Common myeloid progenitor, CD34-positive (primary cell): ENCODE results near the gene PHACTR1.
A peak's percentile ranks its signal among the peaks of the same experiment; 100 is the strongest.

ENCODE experiments used
- CTCF ChIA-PET: fragments of 350-600 bp; sonication (Branson Sonifier 250); formaldehyde crosslinking; loops from one replicate; lab custom pipeline; 2021; ENCODE audit warnings: antibody characterized with exemption; lab: Charles Lee
- POLR2A ChIA-PET: fragments of 350-600 bp; sonication (Branson Sonifier 250); formaldehyde crosslinking; loops from one replicate; lab custom pipeline; 2021; ENCODE audit warnings: antibody characterized with exemption; lab: Charles Lee
- DNase-seq, 3 donors: peaks; one replicate each; pipeline versions ENCODE4 v3.0.0 to v3.0.0-alpha.2; 2013
- H3K27ac ChIP-seq, 2 experiments: 1 replicate in 1 of 2; 2 replicates in 1 of 2; pipeline ENCODE4 v1.7.0; 2013; ENCODE audit warnings: inconsistent platforms in 2 of 2, low read length in 2 of 2, mild to moderate bottlenecking in 2 of 2, low read depth in 1 of 2, moderate library complexity in 1 of 2; ENCODE audit not compliant: severe bottlenecking in 2 of 2, insufficient read depth in 1 of 2, poor library complexity in 1 of 2
- H3K27me3 ChIP-seq, 5 experiments: replicated peaks in 2 of 5; 1 replicate in 3 of 5; 2 replicates in 2 of 5; pipeline versions ENCODE4 v1.6.1 to v1.7.0; 2013; ENCODE audit warnings: low read length in 4 of 5, mild to moderate bottlenecking in 2 of 5, moderate library complexity in 2 of 5, inconsistent platforms in 1 of 5; ENCODE audit not compliant: insufficient read depth in 5 of 5, control insufficient read depth in 4 of 5
- H3K36me3 ChIP-seq, 4 experiments: 1 replicate in 2 of 4; 2 replicates in 2 of 4; pipeline versions ENCODE4 v1.6.1 to v1.7.0; 2013; ENCODE audit warnings: low read length in 3 of 4, control low read depth in 1 of 4, mild to moderate bottlenecking in 1 of 4; ENCODE audit not compliant: control insufficient read depth in 4 of 4, insufficient read depth in 4 of 4
- H3K4me1 ChIP-seq, 4 experiments: 1 replicate in 3 of 4; 2 replicates in 1 of 4; pipeline versions ENCODE4 v1.6.1 to v1.7.1; 2013; ENCODE audit warnings: low read length in 3 of 4, mild to moderate bottlenecking in 3 of 4, control low read depth in 1 of 4, inconsistent platforms in 1 of 4, moderate library complexity in 1 of 4; ENCODE audit not compliant: control insufficient read depth in 4 of 4, insufficient read depth in 4 of 4; ENCODE audit errors: control extremely low read depth in 1 of 4
- H3K4me3 ChIP-seq, 7 experiments: 1 replicate in 4 of 7; 2 replicates in 3 of 7; pipeline versions ENCODE4 v1.5.1 to v1.7.0; 2013; ENCODE audit warnings: mild to moderate bottlenecking in 7 of 7, low read length in 6 of 7, moderate library complexity in 6 of 7, inconsistent platforms in 2 of 7, low read depth in 2 of 7, control low read depth in 1 of 7; ENCODE audit not compliant: insufficient read depth in 4 of 7, control insufficient read depth in 1 of 7; ENCODE audit errors: extremely low read depth in 1 of 7
- H3K9me3 ChIP-seq, 5 experiments: 1 replicate in 4 of 5; 2 replicates in 1 of 5; pipeline versions ENCODE4 v1.6.1 to v1.7.1; 2013; ENCODE audit warnings: low read length in 4 of 5, mild to moderate bottlenecking in 2 of 5, inconsistent platforms in 1 of 5, low read depth in 1 of 5, moderate library complexity in 1 of 5; ENCODE audit not compliant: control insufficient read depth in 4 of 5, insufficient read depth in 2 of 5; ENCODE audit errors: control extremely low read depth in 1 of 5
- WGBS: methylation state at CpG from one replicate; pipeline ENCODE4 v1.1.5; 2013; ENCODE audit not compliant: insufficient coverage; 5-methylcytosine and 5-hydroxymethylcytosine counted together

The PHACTR1 gene

DNA sequence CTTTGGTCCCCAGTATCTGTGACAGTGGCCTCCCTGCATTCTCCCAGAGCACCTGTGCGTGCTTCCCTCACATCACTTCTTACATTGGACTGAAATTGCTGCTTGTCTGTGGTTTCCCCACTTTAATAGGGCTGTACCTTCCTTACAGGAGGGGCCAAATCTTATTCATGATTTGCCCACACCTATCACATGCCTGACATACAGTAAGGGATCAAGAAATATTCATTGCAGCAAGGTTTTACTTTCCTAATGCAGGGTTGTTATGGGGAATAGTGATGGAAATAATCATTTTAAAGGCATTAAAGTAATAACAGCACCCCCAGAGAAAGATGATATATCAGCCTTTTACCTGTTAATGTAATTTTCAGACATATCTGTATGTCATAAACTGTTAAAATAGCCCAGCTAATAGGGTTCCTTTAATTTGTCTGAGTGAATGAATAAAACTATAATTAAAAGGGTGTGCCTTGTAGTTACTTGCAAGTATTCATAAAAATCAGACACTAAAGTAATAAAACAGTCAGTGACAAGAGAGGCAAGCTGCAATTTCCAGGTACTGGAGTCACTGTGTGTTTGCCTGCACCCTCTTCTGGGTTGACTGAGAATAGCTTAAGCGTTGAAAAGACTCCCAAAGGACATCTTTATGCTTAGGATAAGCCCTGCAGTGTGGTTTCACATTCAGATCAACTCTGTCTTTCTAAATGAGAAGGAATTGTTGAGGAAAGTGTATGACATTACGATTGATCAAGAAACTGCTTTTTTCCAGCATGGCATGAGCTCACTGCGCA is 182.7 kb downstream of the PHACTR1 start:
- H3K36me3 ChIP-seq, result no peaks in the 10 kb centered on the region
- POLR2A ChIA-PET, result no interaction called here
- H3K4me1 ChIP-seq, result peaks cover 0 to 12% (median 4%) of the 10 kb centered on the region in 4 experiments
- 95% methylated on average over 3 of the region's 4 CpGs for WGBS
- no peak overlapping the region for H3K27ac ChIP-seq
- no peaks in the 10 kb centered on the region for H3K9me3 ChIP-seq
- CTCF ChIA-PET, result interaction anchor here (0.8 to 2.6 kb wide), 5 partner anchors 13 to 262 kb away, joined by 3 to 11 read pairs (median 3); no protein-coding TSS in a partner anchor
- DNase-seq, result no peak
- no peak overlapping the region for H3K4me3 ChIP-seq
- H3K27me3 ChIP-seq, result no peaks in the 10 kb centered on the region

DNA sequence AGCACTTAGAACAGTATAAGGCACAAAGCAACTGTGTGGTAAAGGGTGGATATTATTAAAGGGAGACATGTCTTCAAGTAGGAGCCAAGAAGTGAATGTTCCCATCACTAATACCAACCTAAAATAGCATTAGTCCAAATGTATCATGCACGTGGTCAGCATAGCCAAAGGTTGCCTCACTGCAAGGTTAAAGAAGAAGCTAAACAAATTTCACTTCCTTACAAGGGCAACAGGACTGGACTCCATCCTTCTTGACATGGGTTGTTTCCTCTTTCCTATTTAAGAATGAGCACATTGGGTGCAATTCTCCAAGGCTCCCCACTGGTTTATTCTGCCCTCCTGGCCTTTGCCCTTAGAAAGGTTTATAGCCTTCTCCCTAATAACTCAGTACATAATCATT is 186.7 kb downstream of the PHACTR1 start:
- no peak overlapping the region for H3K27ac ChIP-seq
- POLR2A ChIA-PET, result no interaction called here
- CTCF ChIA-PET, result interaction anchor here (0.6 to 1.2 kb wide), 2 partner anchors 10 to 540 kb away, joined by 3 to 5 read pairs; no protein-coding TSS in a partner anchor
- 40% methylated on average over 1 of the region's 1 CpG for WGBS
- H3K27me3 ChIP-seq, result no peaks in the 10 kb centered on the region
- DNase-seq, result no peak
- no peak overlapping the region for H3K4me3 ChIP-seq
- H3K4me1 ChIP-seq, result peaks cover 0 to 9% (median 0%) of the 10 kb centered on the region in 4 experiments
- H3K9me3 ChIP-seq, result no peaks in the 10 kb centered on the region
- no peaks in the 10 kb centered on the region for H3K36me3 ChIP-seq

DNA sequence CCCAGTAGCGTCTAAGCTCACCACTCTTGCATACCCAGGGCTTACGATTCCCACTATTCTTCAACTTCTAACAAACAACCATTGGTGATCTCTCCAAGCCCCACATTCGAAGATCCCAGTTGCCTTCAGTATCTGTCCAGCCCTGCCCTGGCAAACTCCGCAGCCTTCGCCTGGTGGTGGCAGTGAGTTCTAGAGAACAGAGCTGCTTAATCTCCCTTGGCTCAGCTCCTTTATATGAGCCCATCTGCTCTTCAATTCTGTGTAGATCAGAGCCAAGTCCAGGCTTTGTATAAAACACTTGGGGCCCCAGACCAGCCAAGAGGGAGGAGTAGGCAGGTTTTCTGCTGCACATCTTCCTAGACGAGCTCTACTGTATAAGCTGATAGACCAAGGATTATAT is 193.3 kb downstream of the PHACTR1 start:
- Histone ChIP-seq H3K27ac (no peak overlapping the region), H3K4me1 (peaks cover 0 to 19% (median 2%) of the 10 kb centered on the region in 4 experiments), H3K4me3 (no peak overlapping the region), H3K36me3 (no peaks in the 10 kb centered on the region), H3K27me3 (no peaks in the 10 kb centered on the region), H3K9me3 (no peaks in the 10 kb centered on the region)
- DNase-seq, result no peak
- 100% methylated on average over 5 of the region's 6 CpGs for WGBS
- POLR2A ChIA-PET, result interaction anchor here (0.9 kb wide), 1 partner anchor 365 kb away, joined by 3 read pairs; no protein-coding TSS in a partner anchor
- CTCF ChIA-PET, result interaction anchor here (0.9 to 6.3 kb wide), 9 partner anchors 17 to 422 kb away, joined by 3 to 94 read pairs (median 3); no protein-coding TSS in a partner anchor

DNA sequence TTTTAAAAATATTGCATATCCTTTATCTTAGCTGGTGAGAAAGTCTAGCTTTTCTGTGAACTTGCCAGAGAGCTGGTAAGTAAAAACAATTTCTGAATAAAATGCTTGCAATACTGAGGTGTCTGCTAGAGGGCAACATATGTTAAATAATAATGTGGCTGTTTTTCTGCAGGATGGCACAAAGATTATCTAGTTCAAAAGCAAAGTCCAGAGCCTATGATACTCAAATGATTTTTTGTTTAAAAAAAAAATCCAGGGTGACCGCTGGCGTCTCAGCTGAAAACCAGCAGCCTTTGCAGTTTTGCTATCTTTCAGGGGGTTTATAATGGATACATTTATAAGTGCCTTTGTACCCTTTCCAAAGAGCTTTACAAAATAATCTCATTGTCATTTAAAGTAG is 194.9 kb downstream of the PHACTR1 start:
- 46% methylated on average over 2 of the region's 2 CpGs for WGBS
- no peaks in the 10 kb centered on the region for H3K27me3 ChIP-seq
- H3K4me1 ChIP-seq, result peaks cover 3 to 28% (median 7%) of the 10 kb centered on the region in 4 experiments
- no peak overlapping the region for H3K4me3 ChIP-seq
- no peaks in the 10 kb centered on the region for H3K36me3 ChIP-seq
- no peak overlapping the region for H3K27ac ChIP-seq
- ChIA-PET POLR2A (interaction anchor here (1.6 kb wide), 1 partner anchor 9 kb away, joined by 4 read pairs; no protein-coding TSS in a partner anchor), CTCF (interaction anchor here (0.5 to 6.3 kb wide), 39 partner anchors 9 to 424 kb away, joined by 3 to 94 read pairs (median 4); partner anchors contain the start of gene TBC1D7)
- H3K9me3 ChIP-seq, result no peaks in the 10 kb centered on the region
- DNase-seq, result peak; percentile 51 to 74 (median 70)

DNA sequence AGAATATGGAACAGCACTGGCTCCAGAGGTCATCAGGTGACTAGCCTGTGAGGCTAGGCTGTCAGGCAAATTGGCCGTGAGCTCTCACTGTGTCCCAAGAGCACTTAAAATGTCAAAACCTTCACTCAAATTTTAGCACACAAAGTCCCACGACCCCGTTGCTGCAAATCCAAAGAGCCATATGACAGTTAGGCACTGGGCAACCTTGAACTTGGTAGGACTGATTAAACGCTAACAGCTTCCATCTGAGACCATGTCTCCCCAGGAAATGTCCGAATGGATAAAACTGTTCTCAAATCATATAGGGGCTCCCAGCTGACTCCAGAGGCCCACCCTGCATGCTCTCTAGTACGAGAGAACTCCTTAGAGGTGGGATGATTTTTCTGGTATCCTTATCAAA is 196.6 kb downstream of the PHACTR1 start:
- Histone ChIP-seq H3K4me1 (peaks cover 3 to 22% (median 7%) of the 10 kb centered on the region in 4 experiments), H3K36me3 (no peaks in the 10 kb centered on the region), H3K4me3 (no peak overlapping the region), H3K9me3 (no peaks in the 10 kb centered on the region), H3K27me3 (no peaks in the 10 kb centered on the region), H3K27ac (no peak overlapping the region)
- CTCF ChIA-PET, result interaction anchor here (1.1 to 6.3 kb wide), 9 partner anchors 22 to 419 kb away, joined by 3 to 94 read pairs (median 5); no protein-coding TSS in a partner anchor
- no peak for DNase-seq
- POLR2A ChIA-PET, result no interaction called here
- WGBS, result 96% methylated on average over 5 of the region's 6 CpGs

DNA sequence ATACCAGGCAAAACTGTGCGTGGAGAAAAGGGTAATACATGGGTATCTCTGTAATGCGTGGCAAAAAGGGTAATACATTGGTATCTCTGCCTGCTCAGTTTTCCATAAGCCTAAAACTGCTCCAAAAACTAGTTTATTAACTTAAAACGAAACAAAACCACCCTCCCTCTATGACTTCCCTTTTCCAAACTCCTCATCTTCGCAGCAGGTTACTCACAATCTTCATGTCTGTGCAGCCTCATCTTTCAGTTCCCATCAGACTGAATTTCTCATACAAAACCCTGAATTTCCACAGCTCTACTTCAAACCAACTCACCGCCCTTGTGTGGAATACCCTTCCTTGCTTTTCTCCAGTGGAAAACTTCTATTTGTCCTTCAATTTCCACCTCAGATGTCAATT is 199.4 kb downstream of the PHACTR1 start:
- Histone ChIP-seq H3K27me3 (no peaks in the 10 kb centered on the region), H3K4me1 (peaks cover 3 to 22% (median 7%) of the 10 kb centered on the region in 4 experiments), H3K27ac (no peak overlapping the region), H3K4me3 (peak overlapping the region in 2 of 7 experiments; percentile 0 to 43), H3K36me3 (no peaks in the 10 kb centered on the region), H3K9me3 (no peaks in the 10 kb centered on the region)
- 45% methylated on average over 4 of the region's 5 CpGs for WGBS
- peak; percentile 18 to 71 (median 67) for DNase-seq
- POLR2A ChIA-PET, result no interaction called here
- CTCF ChIA-PET, result interaction anchor here (0.5 to 2.1 kb wide), 10 partner anchors 11 to 362 kb away, joined by 3 to 8 read pairs (median 4); no protein-coding TSS in a partner anchor
